ENCODE results near the gene UGT2B11. TPM values are rescaled to one million over a fixed set of nuclear protein-coding genes. Genes with fewer than 3 reads are reported as not detected.

UGT2B11 gene
- total RNA-seq, 1 donor from 2014 or later: not detected

DNA sequence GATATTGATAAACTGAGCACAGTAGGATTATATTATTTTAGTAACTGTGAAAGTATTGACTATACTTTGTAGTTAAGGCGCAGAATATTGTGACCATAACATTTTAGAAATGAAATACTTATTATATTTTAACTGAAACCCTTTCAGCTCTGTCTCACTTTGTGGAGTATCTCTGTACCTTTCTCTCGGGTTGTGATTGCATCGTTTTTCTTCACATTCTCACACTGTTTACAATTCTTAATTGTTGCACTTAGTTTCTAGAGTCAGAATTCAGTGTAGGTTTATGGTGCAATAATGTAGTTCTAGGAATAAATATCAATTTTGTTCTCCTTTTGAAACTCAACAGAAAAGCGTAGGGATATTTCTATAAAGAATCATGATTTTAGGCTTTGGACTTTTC is 60.5 kb downstream of the UGT2B11 start:
- TF ChIP-seq, protein P1, sequence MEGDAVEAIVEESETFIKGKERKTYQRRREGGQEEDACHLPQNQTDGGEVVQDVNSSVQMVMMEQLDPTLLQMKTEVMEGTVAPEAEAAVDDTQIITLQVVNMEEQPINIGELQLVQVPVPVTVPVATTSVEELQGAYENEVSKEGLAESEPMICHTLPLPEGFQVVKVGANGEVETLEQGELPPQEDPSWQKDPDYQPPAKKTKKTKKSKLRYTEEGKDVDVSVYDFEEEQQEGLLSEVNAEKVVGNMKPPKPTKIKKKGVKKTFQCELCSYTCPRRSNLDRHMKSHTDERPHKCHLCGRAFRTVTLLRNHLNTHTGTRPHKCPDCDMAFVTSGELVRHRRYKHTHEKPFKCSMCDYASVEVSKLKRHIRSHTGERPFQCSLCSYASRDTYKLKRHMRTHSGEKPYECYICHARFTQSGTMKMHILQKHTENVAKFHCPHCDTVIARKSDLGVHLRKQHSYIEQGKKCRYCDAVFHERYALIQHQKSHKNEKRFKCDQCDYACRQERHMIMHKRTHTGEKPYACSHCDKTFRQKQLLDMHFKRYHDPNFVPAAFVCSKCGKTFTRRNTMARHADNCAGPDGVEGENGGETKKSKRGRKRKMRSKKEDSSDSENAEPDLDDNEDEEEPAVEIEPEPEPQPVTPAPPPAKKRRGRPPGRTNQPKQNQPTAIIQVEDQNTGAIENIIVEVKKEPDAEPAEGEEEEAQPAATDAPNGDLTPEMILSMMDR (IDR thresholded peaks at IDR 0.05): no peak
- no peak for DNase-seq (ENCODE audit: low spot score in 2 of 2)
- no peak overlapping the region for H3K27ac ChIP-seq

More for the DNA sequence above, 60.5 kb downstream of the UGT2B11 start:
- H3K4me3 ChIP-seq: no peak overlapping the region
- no peaks in the 10 kb centered on the region for H3K9me3 ChIP-seq
- H3K4me1 ChIP-seq: no peaks in the 10 kb centered on the region
- H3K36me3 ChIP-seq: no peaks in the 10 kb centered on the region
- no peaks in the 10 kb centered on the region for H3K27me3 ChIP-seq
- intact Hi-C loops (cut with DNase I): no loop called here

Other genes with a start within 250 kb of the UGT2B11 start
- not detected for gene UGT2B7, start 118.3 kb downstream of the UGT2B11 start, total RNA-seq
- gene UGT2B28, start 65.7 kb upstream of the UGT2B11 start, total RNA-seq: not detected